ENCODE measurements around the gene OSTC. TPM values are rescaled to one million over a fixed set of nuclear protein-coding genes. Genes with fewer than 3 reads are reported as not detected.

Gene OSTC
- total RNA-seq, 1 experiment from 2014 or later, result 105 TPM

Other genes with a start within 250 kb of the OSTC start
- gene RPL34, start 30.0 kb upstream of the OSTC start, total RNA-seq (2021; ENCODE audit: unreplicated experiment), result 1,359 TPM
- gene ETNPPL, start 112.5 kb downstream of the OSTC start, total RNA-seq (2021; ENCODE audit: unreplicated experiment), result not detected